Activated CD8-positive, alpha-beta memory T cell treated with anti-CD3 and anti-CD28 coated beads for 36 hours (primary cell): ENCODE measurements around the gene SYT2. TPM values are rescaled to one million over a fixed set of nuclear protein-coding genes. Genes with fewer than 3 reads are reported as not detected.

ENCODE experiments used
- CTCF ChIA-PET: fragments of 350-600 bp; sonication (Branson Sonifier 250); formaldehyde crosslinking; loops from one replicate; lab custom pipeline; 2021; ENCODE audit warnings: antibody characterized with exemption; lab: Charles Lee
- POLR2A ChIA-PET: fragments of 350-600 bp; sonication (Branson Sonifier 250); formaldehyde crosslinking; loops from one replicate; lab custom pipeline; 2021; ENCODE audit warnings: antibody characterized with exemption; lab: Charles Lee
- total RNA-seq, 2 experiments: library from RNA; stranded (reverse); gene quantifications; one replicate each; pipeline ENCODE4 v1.2.3, GENCODE V29; 2021

Gene SYT2
- total RNA-seq, 2 experiments from 2014 or later, result not detected

GRCh38 chr1:202682477-202682876 is 27.8 kb downstream of the SYT2 start:
- ChIA-PET POLR2A (no interaction called here), CTCF (interaction anchor here (1.4 kb wide), 1 partner anchor 10 kb away, joined by 6 read pairs; no protein-coding TSS in a partner anchor)

GRCh38 chr1:202681736-202682420 is 28.4 kb downstream of the SYT2 start:
- ChIA-PET CTCF (interaction anchor here (1.4 kb wide), 1 partner anchor 11 kb away, joined by 6 read pairs; no protein-coding TSS in a partner anchor), POLR2A (no interaction called here)

GRCh38 chr1:202680586-202681352 is 29.5 kb downstream of the SYT2 start:
- POLR2A ChIA-PET, result interaction anchor here (0.5 kb wide), 1 partner anchor 941 kb away, joined by 3 read pairs; no protein-coding TSS in a partner anchor
- CTCF ChIA-PET, result no interaction called here

- CTCF ChIA-PET, result interaction anchor here (0.7 kb wide), 1 partner anchor 9 kb away, joined by 3 read pairs; no protein-coding TSS in a partner anchor
- POLR2A ChIA-PET, result no interaction called here
These were observed 30.7 kb downstream of the SYT2 start for GRCh38 chr1:202679406-202680177.

- POLR2A ChIA-PET, result no interaction called here
- CTCF ChIA-PET, result no interaction called here
These were observed 32.8 kb downstream of the SYT2 start for GRCh38 chr1:202677433-202677832.

GRCh38 chr1:202673531-202673930 is 36.7 kb downstream of the SYT2 start:
- POLR2A ChIA-PET, result no interaction called here
- CTCF ChIA-PET, result no interaction called here

- CTCF ChIA-PET, result interaction anchor here (1.4 kb wide), 1 partner anchor 15 kb away, joined by 3 read pairs; no protein-coding TSS in a partner anchor
- POLR2A ChIA-PET, result interaction anchor here (0.6 kb wide), 1 partner anchor 528 kb away, joined by 3 read pairs; no protein-coding TSS in a partner anchor
These were observed 38.9 kb downstream of the SYT2 start for GRCh38 chr1:202671399-202671798.

GRCh38 chr1:202665417-202665816 is 44.8 kb downstream of the SYT2 start:
- ChIA-PET POLR2A (no interaction called here), CTCF (no interaction called here)

GRCh38 chr1:202664083-202664482 is 46.2 kb downstream of the SYT2 start:
- POLR2A ChIA-PET, result no interaction called here
- CTCF ChIA-PET, result no interaction called here

GRCh38 chr1:202663131-202663530 is 47.1 kb downstream of the SYT2 start:
- CTCF ChIA-PET, result no interaction called here
- POLR2A ChIA-PET, result no interaction called here

- CTCF ChIA-PET, result interaction anchor here (0.7 kb wide), 1 partner anchor 20 kb away, joined by 3 read pairs; no protein-coding TSS in a partner anchor
- POLR2A ChIA-PET, result no interaction called here
These were observed 48.2 kb downstream of the SYT2 start for GRCh38 chr1:202662081-202662480.

- ChIA-PET POLR2A (no interaction called here), CTCF (interaction anchor here (0.7 to 0.9 kb wide), 2 partner anchors 19 kb away, joined by 3 read pairs; no protein-coding TSS in a partner anchor)
These were observed 49.0 kb downstream of the SYT2 start for GRCh38 chr1:202661136-202661845.

GRCh38 chr1:202659974-202660373 is 50.3 kb downstream of the SYT2 start:
- ChIA-PET POLR2A (no interaction called here), CTCF (no interaction called here)

- POLR2A ChIA-PET, result no interaction called here
- CTCF ChIA-PET, result no interaction called here
These were observed 50.7 kb downstream of the SYT2 start for GRCh38 chr1:202659541-202659940.

- POLR2A ChIA-PET, result interaction anchor here (0.6 kb wide), 1 partner anchor 348 kb away, joined by 3 read pairs; no protein-coding TSS in a partner anchor
These were observed 51.5 kb downstream of the SYT2 start for GRCh38 chr1:202658769-202659168.

GRCh38 chr1:202658251-202658759 is 51.9 kb downstream of the SYT2 start:
- ChIA-PET CTCF (no interaction called here), POLR2A (no interaction called here)

More at GRCh38 chr1:202658769-202659168, 51.5 kb downstream of the SYT2 start:
- CTCF ChIA-PET, result no interaction called here

GRCh38 chr1:202656951-202657646 is 53.2 kb downstream of the SYT2 start:
- CTCF ChIA-PET, result no interaction called here

GRCh38 chr1:202656057-202656456 is 54.2 kb downstream of the SYT2 start:
- ChIA-PET POLR2A (no interaction called here), CTCF (no interaction called here)

More at GRCh38 chr1:202656951-202657646, 53.2 kb downstream of the SYT2 start:
- POLR2A ChIA-PET, result no interaction called here
